SK-MEL-5 (cell line): ENCODE data around the gene CNTNAP2. TPM values are rescaled to one million over a fixed set of nuclear protein-coding genes. Genes with fewer than 3 reads are reported as not detected.

Source experiments
- DNase-seq: peaks from one replicate; pipeline ENCODE4 v3.0.0-alpha.2; 2016; ENCODE audit warnings: low read depth, low spot score
- in situ Hi-C: cut with HindIII; loops from 2 replicates; pipeline ENCODE4 v1.10.0; 2016; ENCODE audit warnings: low sequenced_read_pairs, high pct_unique_total_duplicates, low pct_unique_long_range_greater_than_20kb
- total RNA-seq: library from RNA; depleted of rRNA; stranded (reverse); fragments of >200 nt; shearing (Covaris generic); gene quantifications from 2 replicates; pipeline ENCODE4 v1.2.3, GENCODE V29; 2014

Gene CNTNAP2
- total RNA-seq, 1 experiment from 2014 or later: not detected

DNA sequence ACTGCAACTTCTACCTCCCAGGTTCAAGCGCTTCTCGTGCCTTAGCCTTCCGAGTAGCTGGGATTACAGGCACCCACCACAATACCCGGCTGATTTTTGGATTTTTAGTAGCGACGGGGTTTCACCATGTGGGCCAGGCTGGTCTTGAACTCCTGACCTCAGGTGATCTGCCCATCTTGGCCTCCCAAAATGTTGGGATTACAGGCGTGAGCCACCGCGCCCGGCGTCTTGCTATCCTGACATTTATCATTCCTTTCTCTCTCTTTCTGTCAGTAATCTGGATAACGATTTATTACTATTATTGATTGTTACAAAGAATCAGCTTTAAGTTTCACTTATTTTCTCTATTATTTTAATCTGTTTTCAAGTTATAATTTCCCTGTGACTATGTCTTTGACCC lies 548.4 kb downstream of the CNTNAP2 start:
- in situ Hi-C loops: no loop called here
- DNase-seq: no peak

DNA sequence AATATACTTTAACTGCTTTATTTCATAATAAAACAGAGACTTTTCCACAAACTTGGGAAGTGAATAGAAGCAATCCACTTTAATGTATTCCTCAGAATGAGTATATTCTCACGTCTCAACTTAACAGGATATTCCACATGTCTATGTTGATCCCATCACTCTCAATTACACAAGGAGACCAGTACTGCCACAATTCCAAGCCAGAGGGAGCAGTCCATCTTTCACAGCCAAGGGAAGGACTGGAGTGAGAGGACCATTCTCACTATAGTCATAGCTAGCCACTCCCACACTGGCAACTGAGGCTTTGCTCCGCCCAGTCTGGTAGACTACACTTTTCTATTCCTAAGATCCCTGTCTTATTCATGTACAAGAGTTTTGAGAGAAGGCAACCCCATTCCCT lies 553.9 kb downstream of the CNTNAP2 start:
- in situ Hi-C loops: no loop called here

GRCh38 chr7:146681487-146681886 lies 564.9 kb downstream of the CNTNAP2 start:
- DNase-seq: no peak
- in situ Hi-C loops: no loop called here

More for the DNA sequence above, 553.9 kb downstream of the CNTNAP2 start:
- no peak for DNase-seq

DNA sequence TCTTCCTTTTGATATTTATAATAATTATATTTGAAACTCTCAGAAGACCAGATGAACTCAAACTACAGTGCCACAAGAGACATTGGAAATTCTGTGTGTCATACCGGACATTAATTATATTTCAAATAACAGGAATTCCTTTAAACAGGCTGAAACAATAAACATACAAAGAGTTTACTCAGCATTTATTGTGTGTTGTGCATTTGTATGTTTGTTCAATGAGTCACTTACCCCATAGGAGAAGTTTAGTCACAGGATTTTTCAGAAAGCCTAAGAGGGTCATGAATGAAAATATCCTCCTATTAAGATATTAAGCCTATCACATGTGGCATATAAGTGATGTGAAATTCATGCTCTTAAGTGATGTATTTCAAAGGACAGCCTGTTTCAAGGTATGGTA lies 566.8 kb downstream of the CNTNAP2 start:
- no peak for DNase-seq
- in situ Hi-C loops: no loop called here

DNA sequence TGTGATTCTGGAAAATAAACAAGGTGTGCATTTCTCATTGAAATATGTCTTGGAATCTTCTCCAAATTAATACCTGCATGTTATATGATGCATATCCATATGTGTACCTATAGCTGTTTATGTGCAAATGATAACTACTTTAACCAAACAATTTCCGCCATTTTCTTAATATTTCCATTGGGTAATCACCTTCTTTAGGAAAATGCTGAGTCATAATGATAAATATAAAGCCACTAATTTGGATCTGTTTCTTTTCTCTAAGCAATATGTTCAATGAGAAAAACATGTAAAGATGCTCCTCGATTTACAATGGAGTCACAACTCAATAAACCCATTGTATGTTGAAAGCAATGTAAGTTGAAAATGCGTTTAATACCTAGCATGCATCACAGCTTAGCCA lies 574.4 kb downstream of the CNTNAP2 start:
- DNase-seq: no peak
- in situ Hi-C loops: no loop called here

DNA sequence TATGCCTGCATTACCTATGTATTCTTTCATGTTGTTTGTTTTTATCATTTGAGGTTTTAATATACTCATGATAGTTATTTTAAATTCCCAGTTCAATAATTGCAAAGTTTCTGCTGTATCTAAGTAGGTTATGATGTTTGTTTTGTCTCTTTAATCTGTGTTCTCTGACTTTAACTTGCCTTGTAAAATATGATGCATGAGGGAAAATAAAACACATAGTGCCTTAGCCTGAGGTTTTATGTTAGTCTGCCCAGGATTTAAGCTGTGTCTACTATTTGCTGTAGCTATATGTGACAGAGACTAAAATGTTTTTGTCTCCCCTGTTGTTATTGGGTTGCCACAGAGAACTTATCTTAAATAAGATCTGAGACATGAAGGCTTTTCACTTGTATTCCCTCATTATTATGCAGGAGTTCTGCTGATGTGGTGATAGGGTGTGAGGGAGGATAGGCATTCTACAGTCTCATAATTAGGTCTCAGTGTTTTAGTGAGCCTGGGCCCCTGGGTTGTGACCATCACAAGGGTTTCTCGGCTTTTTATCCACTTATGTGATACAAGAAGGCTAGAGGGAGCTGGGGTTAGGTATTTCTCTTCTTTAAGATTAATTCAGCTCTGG lies 582.5 kb downstream of the CNTNAP2 start:
- DNase-seq: no peak
- in situ Hi-C loops: no loop called here

DNA sequence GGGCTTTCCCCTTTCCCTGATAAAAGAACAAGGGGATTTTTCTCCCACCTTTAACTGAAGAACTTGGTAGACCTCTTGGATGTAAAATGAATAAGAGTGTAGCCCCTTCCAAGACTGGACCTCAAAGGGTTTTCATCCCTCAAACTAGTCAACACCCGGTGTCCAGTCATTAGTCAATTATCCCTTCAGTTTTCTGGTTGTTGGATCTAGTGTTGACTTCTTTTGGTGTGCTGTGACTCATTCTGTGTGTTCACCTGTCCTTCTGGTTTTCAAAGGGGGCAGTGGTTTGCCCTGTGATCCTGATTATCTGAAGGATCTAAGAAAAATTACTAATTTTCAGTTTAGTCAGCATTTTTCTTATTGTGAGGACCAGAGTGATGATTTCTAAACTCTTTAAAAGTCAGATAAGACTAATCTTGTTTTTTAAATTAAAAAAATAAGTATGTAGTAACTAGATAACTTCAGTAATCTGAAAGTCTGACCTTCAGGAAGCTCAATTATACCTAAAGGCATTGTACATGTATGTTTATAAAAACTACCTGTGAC lies 583.5 kb downstream of the CNTNAP2 start:
- in situ Hi-C loops: no loop called here
- DNase-seq: no peak

DNA sequence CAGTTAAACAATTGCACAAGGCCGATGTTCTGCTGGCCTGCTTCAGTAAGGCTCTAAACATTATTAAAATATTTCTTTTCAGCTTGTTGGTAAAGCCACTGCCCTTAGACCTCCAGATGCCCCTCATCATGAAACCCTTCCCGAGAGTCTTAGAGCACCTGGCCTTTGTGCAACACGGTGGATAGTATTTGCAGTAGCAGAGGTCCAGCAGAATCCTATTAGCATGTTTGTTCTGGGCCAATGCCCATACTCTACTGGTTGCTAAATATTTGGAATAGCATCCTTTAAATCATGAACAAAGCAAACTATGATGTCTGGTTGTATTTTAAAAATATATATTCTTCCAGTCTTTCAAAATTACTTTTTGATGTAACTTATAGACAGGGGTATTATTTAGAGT lies 584.6 kb downstream of the CNTNAP2 start:
- no peak for DNase-seq
- in situ Hi-C loops: no loop called here

- no peak for DNase-seq
- in situ Hi-C loops: no loop called here
Measured at GRCh38 chr7:146702898-146703297, 586.3 kb downstream of the CNTNAP2 start.

DNA sequence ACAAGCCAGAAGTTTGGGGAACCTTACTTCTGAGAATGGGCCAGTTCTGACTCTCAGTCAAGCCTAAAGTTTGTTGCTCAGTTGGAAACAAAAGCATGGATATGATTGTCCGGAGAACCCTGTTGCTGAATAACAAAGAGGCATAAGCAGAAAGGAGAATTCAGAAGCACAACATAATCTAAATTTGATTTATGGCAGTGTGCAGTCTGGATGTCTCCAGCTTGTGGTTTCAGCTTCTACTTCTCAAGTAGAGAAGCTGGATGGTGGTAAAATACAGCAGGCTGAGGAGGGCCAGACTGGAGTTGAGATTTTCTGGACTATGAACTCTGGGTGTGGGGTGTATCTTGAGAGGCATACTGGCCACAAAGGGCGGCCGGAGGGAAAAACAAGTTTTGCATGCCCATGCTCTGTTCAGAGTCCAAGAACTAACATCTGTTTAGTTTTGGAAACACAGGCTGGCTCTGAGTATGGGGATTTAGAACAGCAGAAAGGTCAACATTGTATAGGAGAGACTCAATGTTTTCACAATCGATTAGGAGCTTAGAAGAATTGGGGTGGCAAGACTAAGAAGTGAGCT lies 592.9 kb downstream of the CNTNAP2 start:
- DNase-seq: no peak
- in situ Hi-C loops: no loop called here

DNA sequence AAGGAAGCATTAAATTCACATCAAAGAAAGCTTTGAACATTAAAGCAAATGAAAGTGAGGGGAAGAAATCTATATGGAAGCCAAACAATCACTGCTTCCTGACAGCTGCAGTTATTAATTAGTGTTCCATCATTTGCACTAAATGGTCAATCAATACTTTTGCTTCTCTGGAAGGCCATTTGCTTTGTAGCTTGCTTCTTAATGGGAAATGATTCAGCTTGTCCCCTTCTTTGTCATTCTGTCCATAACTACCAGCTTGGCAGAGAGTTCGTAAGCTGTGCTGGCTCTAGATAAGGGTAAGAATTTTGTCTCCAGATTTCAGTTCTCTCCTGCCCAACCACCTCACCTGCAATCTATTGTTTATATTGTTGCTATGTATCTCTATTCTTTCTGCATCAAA lies 596.6 kb downstream of the CNTNAP2 start:
- in situ Hi-C loops: no loop called here
- DNase-seq: no peak

GRCh38 chr7:146713934-146714333 lies 597.3 kb downstream of the CNTNAP2 start:
- no peak for DNase-seq
- in situ Hi-C loops: no loop called here

DNA sequence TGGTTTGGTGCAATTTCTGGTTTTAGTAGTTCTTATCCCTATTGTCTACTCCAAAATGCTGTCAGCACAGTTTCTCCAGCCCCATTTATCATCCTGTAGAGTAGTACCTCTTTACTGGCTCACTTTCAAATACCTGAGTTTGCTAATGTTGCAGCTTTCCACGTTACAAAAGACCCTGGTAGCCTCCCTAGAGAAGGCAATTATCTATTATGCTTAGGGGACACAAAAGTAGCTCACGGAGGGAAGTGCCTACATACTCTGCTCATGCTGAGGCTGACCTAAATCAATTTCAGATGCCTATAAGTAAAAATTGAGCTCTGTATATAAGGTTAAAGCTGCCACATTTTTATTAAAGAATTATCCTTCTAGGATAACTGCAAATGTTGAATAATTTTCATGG lies 603.6 kb downstream of the CNTNAP2 start:
- in situ Hi-C loops: no loop called here
- DNase-seq: no peak

GRCh38 chr7:146722986-146723385 lies 606.4 kb downstream of the CNTNAP2 start:
- DNase-seq: no peak
- in situ Hi-C loops: no loop called here

GRCh38 chr7:146725520-146725919 lies 608.9 kb downstream of the CNTNAP2 start:
- DNase-seq: no peak
- in situ Hi-C loops: no loop called here

- no peak for DNase-seq
- in situ Hi-C loops: no loop called here
Measured at GRCh38 chr7:146728141-146728540, 611.5 kb downstream of the CNTNAP2 start.

- DNase-seq: no peak
- in situ Hi-C loops: no loop called here
Measured at GRCh38 chr7:146728611-146729010, 612.0 kb downstream of the CNTNAP2 start.

- in situ Hi-C loops: no loop called here
Measured at GRCh38 chr7:146731185-146731584, 614.6 kb downstream of the CNTNAP2 start.

GRCh38 chr7:146735992-146736391 lies 619.4 kb downstream of the CNTNAP2 start:
- no peak for DNase-seq
- in situ Hi-C loops: no loop called here

More at GRCh38 chr7:146731185-146731584, 614.6 kb downstream of the CNTNAP2 start:
- DNase-seq: no peak
